Astrocyte of the spinal cord (primary cell): ENCODE measurements around the gene UGT2B10.
"Not testable (repeated sequence)": the region's sequence is repeated elsewhere in the genome, so short reads cannot be mapped to it uniquely, and the experiment has no call there.

Source experiments
- DNase-seq: peaks from one replicate; pipeline ENCODE4 v3.0.0; 2011; ENCODE audit warnings: low read depth, low spot score
- H3K4me3 ChIP-seq: 2 replicates; pipeline ENCODE4 v1.5.1; 2011; ENCODE audit warnings: low read depth, mild to moderate bottlenecking, low read length, moderate library complexity
- CTCF ChIP-seq: IDR thresholded peaks from 2 replicates; pipeline ENCODE4 v1.5.1; 2012; ENCODE audit warnings: low read depth, mild to moderate bottlenecking, low read length, inconsistent platforms
- in situ Hi-C: cut with HindIII; loops from 2 replicates; pipeline ENCODE4 v1.10.0; 2017; ENCODE audit warnings: low sequenced_read_pairs

The UGT2B10 gene

GRCh38 chr4:68815617-68816409 lies at the start of gene UGT2B10:
UGT2B10 (plus strand) TSS chr4:68815994; CDS start chr4:68816020, 26 bp downstream.
- in situ Hi-C loops, H3K4me3 ChIP-seq, DNase-seq: not testable (repeated sequence)

- in situ Hi-C loops, DNase-seq, H3K4me3 ChIP-seq: not testable (repeated sequence)
These were observed 44.0 kb upstream of the UGT2B10 start for GRCh38 chr4:68771836-68772235.

GRCh38 chr4:68773699-68774098 lies 42.1 kb upstream of the UGT2B10 start:
- in situ Hi-C loops = no loop called here
- no peak for DNase-seq
- H3K4me3 ChIP-seq = no peak overlapping the region
- no peak for TF ChIP-seq CTCF

- in situ Hi-C loops = no loop called here
- H3K4me3 ChIP-seq = no peak overlapping the region
- no peak for TF ChIP-seq CTCF
- DNase-seq = no peak
These were observed 35.6 kb upstream of the UGT2B10 start for GRCh38 chr4:68780232-68780631.

GRCh38 chr4:68797048-68797447 lies 18.7 kb upstream of the UGT2B10 start:
- DNase-seq = no peak
- in situ Hi-C loops = no loop called here

GRCh38 chr4:68797618-68798017 lies 18.2 kb upstream of the UGT2B10 start:
- no peak overlapping the region for H3K4me3 ChIP-seq
- in situ Hi-C loops = no loop called here
- no peak for DNase-seq
- TF ChIP-seq CTCF = no peak

More at GRCh38 chr4:68797048-68797447, 18.7 kb upstream of the UGT2B10 start:
- no peak for TF ChIP-seq CTCF
- H3K4me3 ChIP-seq = no peak overlapping the region

GRCh38 chr4:68803013-68803412 lies 12.8 kb upstream of the UGT2B10 start:
- in situ Hi-C loops = no loop called here
- no peak for TF ChIP-seq CTCF
- no peak overlapping the region for H3K4me3 ChIP-seq
- no peak for DNase-seq
